Tibial nerve (tissue), 3 donors: ENCODE data around the gene C16orf96.

Source experiments
- POLR2A ChIP-seq, 2 donors: fragments of 450-650 bp; IDR thresholded peaks; one replicate each; pipeline ENCODE4 v1.6.1; 2017; ENCODE audit warnings: antibody characterized with exemption in 2 of 2, mild to moderate bottlenecking in 2 of 2, moderate library complexity in 2 of 2
- TF ChIP-seq, protein P1 (sequence below), 5 experiments: fragments of 200-600 bp in 3 of 5; fragments of 450-650 bp in 2 of 5; sonication (generic) in 3 of 5; IDR thresholded peaks; one replicate each; pipeline ENCODE4 v1.5.1; 2016 to 2019; ENCODE audit warnings: antibody characterized with exemption in 5 of 5, mild to moderate bottlenecking in 3 of 5, moderate library complexity in 2 of 5

DNA sequence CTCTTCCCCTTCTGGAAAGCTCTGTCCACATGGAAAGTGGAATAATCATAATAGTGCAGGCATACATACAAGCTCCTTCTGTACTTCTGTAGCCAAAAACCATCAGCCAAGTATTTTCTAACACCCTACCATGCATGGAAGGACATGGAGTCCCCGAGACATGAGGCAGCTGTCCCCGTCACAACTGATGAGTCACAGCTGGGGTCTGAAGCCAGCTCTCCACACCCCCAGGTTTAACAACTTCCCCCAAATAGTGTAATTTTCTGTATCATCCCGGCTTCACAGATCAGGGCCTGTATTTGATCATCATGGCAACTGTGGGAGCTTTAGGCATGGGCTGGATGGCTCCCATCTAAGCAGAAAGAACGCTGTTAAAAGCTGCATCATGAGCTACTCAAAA is 16.6 kb downstream of the C16orf96 start:
- TF ChIP-seq, protein P1, sequence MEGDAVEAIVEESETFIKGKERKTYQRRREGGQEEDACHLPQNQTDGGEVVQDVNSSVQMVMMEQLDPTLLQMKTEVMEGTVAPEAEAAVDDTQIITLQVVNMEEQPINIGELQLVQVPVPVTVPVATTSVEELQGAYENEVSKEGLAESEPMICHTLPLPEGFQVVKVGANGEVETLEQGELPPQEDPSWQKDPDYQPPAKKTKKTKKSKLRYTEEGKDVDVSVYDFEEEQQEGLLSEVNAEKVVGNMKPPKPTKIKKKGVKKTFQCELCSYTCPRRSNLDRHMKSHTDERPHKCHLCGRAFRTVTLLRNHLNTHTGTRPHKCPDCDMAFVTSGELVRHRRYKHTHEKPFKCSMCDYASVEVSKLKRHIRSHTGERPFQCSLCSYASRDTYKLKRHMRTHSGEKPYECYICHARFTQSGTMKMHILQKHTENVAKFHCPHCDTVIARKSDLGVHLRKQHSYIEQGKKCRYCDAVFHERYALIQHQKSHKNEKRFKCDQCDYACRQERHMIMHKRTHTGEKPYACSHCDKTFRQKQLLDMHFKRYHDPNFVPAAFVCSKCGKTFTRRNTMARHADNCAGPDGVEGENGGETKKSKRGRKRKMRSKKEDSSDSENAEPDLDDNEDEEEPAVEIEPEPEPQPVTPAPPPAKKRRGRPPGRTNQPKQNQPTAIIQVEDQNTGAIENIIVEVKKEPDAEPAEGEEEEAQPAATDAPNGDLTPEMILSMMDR (IDR thresholded peaks at IDR 0.05): no peak
- TF ChIP-seq POLR2A (IDR thresholded peaks at IDR 0.05): no peak
